Mesendoderm (in vitro differentiated cells): ENCODE data around the gene PRRT2.
A peak's percentile ranks its signal among the peaks of the same experiment; 100 is the strongest.

ENCODE experiments used
- DNase-seq: peaks from one replicate; pipeline ENCODE4 v3.0.0; 2013
- H2AK5ac ChIP-seq: 2 replicates; pipeline ENCODE4 v1.6.1; 2013; ENCODE audit warnings: low read length, inconsistent platforms
- H2BK120ac ChIP-seq: 2 replicates; pipeline ENCODE4 v1.6.1; 2013; ENCODE audit warnings: low read depth, mild to moderate bottlenecking, low read length, moderate library complexity, mixed read lengths
- H2BK15ac ChIP-seq: replicated peaks from 2 replicates; pipeline ENCODE4 v1.6.1; 2013; ENCODE audit warnings: low read depth, mild to moderate bottlenecking, moderate library complexity
- H2BK5ac ChIP-seq: 2 replicates; pipeline ENCODE4 v1.6.1; 2013; ENCODE audit warnings: low read length, inconsistent platforms
- H3K18ac ChIP-seq: 2 replicates; pipeline ENCODE4 v1.6.1; 2013; ENCODE audit warnings: mild to moderate bottlenecking, low read length, mixed read lengths
- H3K23ac ChIP-seq: one replicate; pipeline ENCODE4 v1.6.1; 2013; ENCODE audit warnings: low read length
- H3K27ac ChIP-seq: 2 replicates; pipeline ENCODE4 v1.5.1; 2013; ENCODE audit warnings: low read depth, mild to moderate bottlenecking, inconsistent platforms, low read length, moderate library complexity
- H3K27me3 ChIP-seq: 2 replicates; pipeline ENCODE4 v1.6.1; 2013; ENCODE audit warnings: low read length, control low read depth, mild to moderate bottlenecking, inconsistent platforms; ENCODE audit not compliant: insufficient read depth, poor library complexity
- H3K36me3 ChIP-seq: 2 replicates; pipeline ENCODE4 v1.6.1; 2013; ENCODE audit warnings: low read length, inconsistent platforms; ENCODE audit not compliant: control insufficient read depth, insufficient read depth
- H3K4ac ChIP-seq: one replicate; pipeline ENCODE4 v1.6.1; 2013; ENCODE audit warnings: low read depth, mild to moderate bottlenecking, low read length, moderate library complexity
- H3K4me1 ChIP-seq: 2 replicates; pipeline ENCODE4 v1.6.1; 2013; ENCODE audit warnings: low read depth, low read length, inconsistent platforms; ENCODE audit not compliant: control insufficient read depth
- H3K4me2 ChIP-seq: 2 replicates; pipeline ENCODE4 v1.6.1; 2013; ENCODE audit warnings: low read length
- H3K4me3 ChIP-seq: 2 replicates; pipeline ENCODE4 v1.5.1; 2013; ENCODE audit warnings: mild to moderate bottlenecking, low read length
- H3K56ac ChIP-seq: one replicate; pipeline ENCODE4 v1.6.1; 2013; ENCODE audit warnings: low read length
- H3K79me1 ChIP-seq: 2 replicates; pipeline ENCODE4 v1.6.1; 2013; ENCODE audit warnings: low read length, inconsistent platforms
- H3K79me2 ChIP-seq: 2 replicates; pipeline ENCODE4 v1.6.1; 2013; ENCODE audit warnings: mild to moderate bottlenecking, low read length; ENCODE audit not compliant: control insufficient read depth, insufficient read depth
- H3K9ac ChIP-seq: 2 replicates; pipeline ENCODE4 v1.6.1; 2013; ENCODE audit warnings: low read length, inconsistent platforms
- H4K5ac ChIP-seq: one replicate; pipeline ENCODE4 v1.6.1; 2013; ENCODE audit warnings: low read length
- H4K8ac ChIP-seq: one replicate; pipeline ENCODE4 v1.6.1; 2013; ENCODE audit warnings: low read depth, mild to moderate bottlenecking, control low read depth, low read length, moderate library complexity
- WGBS: extraction: QIAGEN DNeasy Blood & Tissue Kit; methylation state at CpG from one replicate; pipeline ENCODE4 v1.1.7; 2013; ENCODE audit warnings: low lambda C conversion rate, missing lambda C conversion rate; ENCODE audit not compliant: insufficient coverage; ENCODE audit errors: extremely low coverage; 5-methylcytosine and 5-hydroxymethylcytosine counted together

PRRT2 gene

GRCh38 chr16:29840240-29840639 lies 28.2 kb downstream of the PRRT2 start:
- H3K79me1 ChIP-seq = no peaks in the 10 kb centered on the region
- no peaks in the 10 kb centered on the region for H3K4me1 ChIP-seq
- H2BK15ac ChIP-seq = no peak overlapping the region
- H2BK120ac ChIP-seq = no peak overlapping the region
- no peak overlapping the region for H3K27ac ChIP-seq
- DNase-seq = no peak
- no peak overlapping the region for H2AK5ac ChIP-seq
- no peak overlapping the region for H4K5ac ChIP-seq
- no peak overlapping the region for H3K4me2 ChIP-seq
- no peaks in the 10 kb centered on the region for H3K79me2 ChIP-seq
- no peak overlapping the region for H2BK5ac ChIP-seq
- no peak overlapping the region for H4K8ac ChIP-seq
- H3K4me3 ChIP-seq = no peak overlapping the region
- no peak overlapping the region for H3K4ac ChIP-seq
- no peak overlapping the region for H3K9ac ChIP-seq
- no peaks in the 10 kb centered on the region for H3K27me3 ChIP-seq
- H3K23ac ChIP-seq = peak overlapping the region; percentile 3
- no peak overlapping the region for H3K18ac ChIP-seq
- no peak overlapping the region for H3K56ac ChIP-seq
- WGBS = no CpG with 5 or more reads among the region's 10 CpGs
- H3K36me3 ChIP-seq = no peaks in the 10 kb centered on the region

DNA sequence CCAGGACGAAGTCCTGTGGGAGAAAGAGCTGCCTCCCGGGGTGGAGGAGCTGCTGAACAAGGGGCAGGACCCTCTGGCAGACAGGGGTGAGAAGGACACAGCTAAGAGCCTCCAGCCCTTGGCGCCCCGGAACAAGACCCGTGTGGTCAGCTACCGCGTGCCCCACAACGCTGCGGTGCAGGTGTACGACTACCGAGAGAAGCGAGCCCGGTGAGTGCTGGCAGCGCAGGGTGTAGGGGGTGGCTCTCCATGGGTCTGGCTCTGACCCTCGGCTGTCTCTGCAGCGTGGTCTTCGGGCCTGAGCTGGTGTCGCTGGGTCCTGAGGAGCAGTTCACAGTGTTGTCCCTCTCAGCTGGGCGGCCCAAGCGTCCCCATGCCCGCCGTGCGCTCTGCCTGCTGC lies 29.6 kb downstream of the PRRT2 start:
- Histone ChIP-seq H3K79me2 (no peaks in the 10 kb centered on the region), H3K4me2 (no peak overlapping the region), H3K27ac (no peak overlapping the region), H3K9ac (no peak overlapping the region), H3K4me1 (no peaks in the 10 kb centered on the region), H3K18ac (no peak overlapping the region), H3K56ac (no peak overlapping the region), H3K4me3 (no peak overlapping the region), H2BK120ac (no peak overlapping the region), H3K79me1 (no peaks in the 10 kb centered on the region), H2BK5ac (no peak overlapping the region), H2AK5ac (no peak overlapping the region), H3K23ac (no peak overlapping the region), H2BK15ac (no peak overlapping the region), H3K4ac (no peak overlapping the region), H4K5ac (no peak overlapping the region), H3K36me3 (no peaks in the 10 kb centered on the region), H4K8ac (no peak overlapping the region), H3K27me3 (no peaks in the 10 kb centered on the region)
- WGBS = no CpG with 5 or more reads among the region's 23 CpGs
- no peak for DNase-seq

- Histone ChIP-seq H4K8ac (no peak overlapping the region), H3K9ac (no peak overlapping the region), H3K79me2 (no peaks in the 10 kb centered on the region), H3K4ac (no peak overlapping the region), H3K4me3 (no peak overlapping the region), H4K5ac (no peak overlapping the region), H2BK120ac (no peak overlapping the region), H2BK15ac (no peak overlapping the region), H3K79me1 (no peaks in the 10 kb centered on the region), H3K18ac (no peak overlapping the region), H3K27me3 (no peaks in the 10 kb centered on the region), H3K36me3 (no peaks in the 10 kb centered on the region), H3K56ac (no peak overlapping the region), H2BK5ac (no peak overlapping the region), H3K4me2 (no peak overlapping the region), H3K27ac (no peak overlapping the region), H2AK5ac (no peak overlapping the region), H3K23ac (no peak overlapping the region), H3K4me1 (no peaks in the 10 kb centered on the region)
- DNase-seq = no peak
- no CpG with 5 or more reads among the region's 9 CpGs for WGBS
Measured at GRCh38 chr16:29842732-29843346, 30.8 kb downstream of the PRRT2 start.

DNA sequence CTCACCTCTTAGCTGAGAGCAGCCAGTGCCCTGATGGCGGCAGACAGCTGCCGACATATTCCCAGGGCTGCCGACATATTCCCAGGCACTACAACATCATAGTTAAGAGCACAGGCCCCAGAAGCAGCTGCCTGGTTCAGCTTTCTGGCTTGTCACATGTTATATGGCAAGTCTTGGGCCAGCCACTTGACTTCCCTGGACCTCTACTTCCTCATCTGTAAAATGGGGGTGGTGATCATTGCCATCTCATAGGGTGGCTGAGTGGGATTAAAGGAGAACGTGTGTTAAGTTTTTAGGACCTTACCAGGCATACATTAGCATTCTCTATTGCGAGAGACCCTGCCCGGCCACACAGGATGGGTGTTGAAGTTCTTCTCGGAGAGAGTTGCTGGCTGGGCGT lies 31.9 kb downstream of the PRRT2 start:
- Histone ChIP-seq H3K27ac (no peak overlapping the region), H3K9ac (no peak overlapping the region), H4K5ac (no peak overlapping the region), H3K79me2 (no peaks in the 10 kb centered on the region), H3K4me2 (no peak overlapping the region), H2BK15ac (no peak overlapping the region), H2AK5ac (no peak overlapping the region), H3K18ac (no peak overlapping the region), H3K56ac (no peak overlapping the region), H2BK120ac (no peak overlapping the region), H3K4ac (no peak overlapping the region), H3K23ac (no peak overlapping the region), H3K27me3 (no peaks in the 10 kb centered on the region), H2BK5ac (no peak overlapping the region), H3K79me1 (no peaks in the 10 kb centered on the region), H3K36me3 (no peaks in the 10 kb centered on the region), H4K8ac (no peak overlapping the region), H3K4me1 (no peaks in the 10 kb centered on the region), H3K4me3 (no peak overlapping the region)
- WGBS = no CpG with 5 or more reads among the region's 8 CpGs
- DNase-seq = no peak

- no peak overlapping the region for H4K8ac ChIP-seq
- H4K5ac ChIP-seq = no peak overlapping the region
- WGBS = no CpG with 5 or more reads among the region's 28 CpGs
- no peak overlapping the region for H3K4me2 ChIP-seq
- H2BK120ac ChIP-seq = no peak overlapping the region
- no peak overlapping the region for H3K56ac ChIP-seq
- H2BK15ac ChIP-seq = no peak overlapping the region
- no peak overlapping the region for H2AK5ac ChIP-seq
- H3K27ac ChIP-seq = no peak overlapping the region
- H3K79me2 ChIP-seq = no peaks in the 10 kb centered on the region
- no peak overlapping the region for H3K4ac ChIP-seq
- H3K4me3 ChIP-seq = no peak overlapping the region
- no peaks in the 10 kb centered on the region for H3K27me3 ChIP-seq
- no peak for DNase-seq
- H3K18ac ChIP-seq = no peak overlapping the region
- H3K36me3 ChIP-seq = no peaks in the 10 kb centered on the region
- peaks cover 3% of the 10 kb centered on the region for H3K4me1 ChIP-seq
- no peak overlapping the region for H3K9ac ChIP-seq
- no peak overlapping the region for H3K23ac ChIP-seq
- no peak overlapping the region for H2BK5ac ChIP-seq
- no peaks in the 10 kb centered on the region for H3K79me1 ChIP-seq
Measured at GRCh38 chr16:29844575-29845331, 32.8 kb downstream of the PRRT2 start.
